HG02588 (cell line): ENCODE results near the gene VLDLR.

Source experiments
- ATAC-seq: cut with Tn5 transposase; IDR thresholded peaks from one replicate; pipeline ENCODE4 v1.9.1; 2021; ENCODE audit warnings: mild to moderate bottlenecking, moderate library complexity; ENCODE audit not compliant: unreplicated experiment

The VLDLR gene

DNA sequence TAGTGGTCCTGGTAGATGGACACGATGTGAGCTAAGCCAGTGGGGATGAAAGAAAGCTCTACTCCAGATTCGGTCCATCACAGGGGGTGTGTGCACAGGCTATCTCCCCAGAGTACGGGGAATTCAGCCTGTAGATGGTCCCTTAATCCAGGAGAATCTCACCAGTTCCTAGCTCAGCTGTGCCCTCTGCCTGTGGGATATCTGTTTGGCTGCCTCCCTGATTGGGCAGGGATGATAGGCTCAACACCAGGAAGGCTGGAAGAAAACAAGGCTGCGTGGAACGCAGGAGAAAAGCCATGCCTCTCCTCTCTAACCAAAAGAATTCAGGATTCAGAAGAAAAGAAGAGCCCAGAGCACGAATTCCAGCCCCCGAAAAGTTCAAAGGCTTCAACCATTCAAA is 40.9 kb downstream of the VLDLR start:
- no peak for ATAC-seq

DNA sequence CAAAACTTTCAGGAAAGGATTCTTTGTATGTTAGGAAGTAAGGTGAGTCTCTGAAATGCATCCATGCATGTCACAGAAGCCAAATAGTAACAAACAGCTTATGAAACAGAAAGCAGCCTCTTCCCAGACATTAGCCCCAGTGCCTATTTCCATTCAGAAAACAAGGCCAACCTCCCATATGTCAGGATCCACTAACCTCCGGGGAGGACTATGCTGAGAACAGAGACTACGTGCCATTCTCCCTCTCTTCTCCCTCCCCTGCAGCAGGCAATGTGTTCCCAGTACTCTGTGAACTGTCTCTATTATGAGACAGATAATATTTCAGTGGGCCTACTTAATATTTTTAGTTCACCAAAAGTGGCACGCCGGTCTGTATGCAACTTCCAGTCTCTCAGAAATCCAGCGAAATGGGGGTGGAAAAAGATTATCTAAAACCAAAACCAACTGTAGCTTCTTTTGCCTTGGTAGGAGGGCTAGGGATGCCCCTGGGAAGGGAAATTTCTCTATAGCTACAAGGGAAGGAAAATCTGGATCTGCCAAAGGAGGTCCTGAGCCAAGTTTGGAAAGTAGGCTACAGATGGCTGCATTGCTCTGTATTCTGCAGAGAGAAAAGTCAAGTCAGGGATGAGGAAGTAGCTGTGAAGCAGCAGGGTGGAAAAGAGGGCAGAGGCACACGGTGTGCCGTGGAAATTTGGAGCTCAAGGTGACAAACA is 42.0 kb downstream of the VLDLR start:
- no peak for ATAC-seq

DNA sequence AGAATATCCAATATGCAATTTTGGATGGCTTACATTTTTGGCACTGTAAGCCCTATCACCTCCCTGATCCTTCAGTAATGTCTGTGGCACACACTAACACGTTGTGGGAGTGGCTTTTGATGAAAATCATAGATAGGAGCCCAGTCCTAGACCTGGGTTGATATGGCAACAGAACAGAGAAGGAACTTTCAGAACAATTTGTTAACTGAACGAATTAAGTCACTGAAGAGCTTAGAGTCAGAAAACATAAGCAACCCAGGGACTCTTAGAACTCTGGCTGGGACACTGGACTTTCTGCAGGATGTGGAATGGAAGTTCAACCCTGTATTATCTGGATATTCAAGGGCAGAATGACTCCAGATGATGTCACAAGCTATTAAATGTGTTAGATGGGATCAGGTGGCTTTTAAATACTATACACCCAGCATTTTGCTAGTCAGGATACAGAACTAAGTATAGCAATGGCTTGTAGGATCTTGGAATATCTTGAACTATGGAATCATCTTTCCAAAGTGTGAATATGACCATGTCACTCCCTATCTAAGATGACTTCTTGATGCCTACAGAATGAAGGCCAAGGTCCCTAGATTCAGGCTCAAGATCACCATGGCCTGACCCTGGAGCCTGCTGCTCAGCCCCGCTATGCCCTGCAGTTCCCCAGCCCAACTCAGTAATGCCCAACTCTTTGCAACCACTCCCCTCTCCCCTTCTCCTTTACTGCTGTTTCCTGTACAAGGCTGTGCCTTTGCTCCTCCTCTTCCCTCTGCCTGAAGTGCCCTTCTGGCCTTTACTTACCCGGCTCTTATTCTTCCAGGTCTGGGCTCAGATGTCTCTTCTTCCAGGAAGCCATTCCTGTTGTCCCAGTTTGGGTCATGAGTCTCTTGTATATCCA is 42.8 kb downstream of the VLDLR start:
- no peak for ATAC-seq

DNA sequence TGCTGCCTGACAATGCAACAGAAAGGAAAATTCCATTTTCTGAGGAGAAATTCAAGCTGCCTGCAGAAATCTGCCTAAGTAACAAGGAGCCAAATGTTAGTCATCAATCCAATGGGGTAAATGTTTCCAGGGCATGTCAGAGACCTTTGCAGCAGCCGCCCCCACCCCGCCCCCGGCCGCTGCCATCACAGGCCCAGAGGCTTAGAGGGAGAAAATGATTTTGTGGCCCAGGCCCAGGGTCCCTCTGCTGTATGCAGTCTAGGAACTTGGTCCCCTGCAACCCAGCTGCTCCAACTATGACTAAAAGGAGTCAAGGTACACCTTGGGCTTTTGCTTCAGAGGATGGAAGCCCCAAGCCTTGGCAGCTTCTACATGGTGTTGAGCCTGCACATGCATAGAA is 45.0 kb downstream of the VLDLR start:
- no peak for ATAC-seq

DNA sequence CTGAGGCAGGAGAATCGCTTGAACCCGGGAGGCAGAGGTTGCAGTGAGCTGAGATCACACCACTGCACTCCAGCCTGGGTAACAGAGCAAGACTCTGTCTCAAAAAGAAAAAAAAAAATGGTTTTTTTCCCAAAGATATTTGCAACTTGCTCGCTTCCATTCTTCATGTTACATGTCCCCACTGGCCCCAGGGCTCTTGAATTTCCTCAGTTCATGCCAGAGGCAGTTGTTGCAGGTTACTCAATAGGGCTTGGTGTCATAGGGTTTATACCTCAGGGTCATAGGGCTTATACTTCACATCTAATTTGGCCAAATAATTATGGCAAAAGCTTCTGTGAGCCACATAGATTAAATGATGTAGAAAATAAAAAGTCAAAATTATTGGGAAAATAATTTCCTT is 51.6 kb downstream of the VLDLR start:
- ATAC-seq: no peak

DNA sequence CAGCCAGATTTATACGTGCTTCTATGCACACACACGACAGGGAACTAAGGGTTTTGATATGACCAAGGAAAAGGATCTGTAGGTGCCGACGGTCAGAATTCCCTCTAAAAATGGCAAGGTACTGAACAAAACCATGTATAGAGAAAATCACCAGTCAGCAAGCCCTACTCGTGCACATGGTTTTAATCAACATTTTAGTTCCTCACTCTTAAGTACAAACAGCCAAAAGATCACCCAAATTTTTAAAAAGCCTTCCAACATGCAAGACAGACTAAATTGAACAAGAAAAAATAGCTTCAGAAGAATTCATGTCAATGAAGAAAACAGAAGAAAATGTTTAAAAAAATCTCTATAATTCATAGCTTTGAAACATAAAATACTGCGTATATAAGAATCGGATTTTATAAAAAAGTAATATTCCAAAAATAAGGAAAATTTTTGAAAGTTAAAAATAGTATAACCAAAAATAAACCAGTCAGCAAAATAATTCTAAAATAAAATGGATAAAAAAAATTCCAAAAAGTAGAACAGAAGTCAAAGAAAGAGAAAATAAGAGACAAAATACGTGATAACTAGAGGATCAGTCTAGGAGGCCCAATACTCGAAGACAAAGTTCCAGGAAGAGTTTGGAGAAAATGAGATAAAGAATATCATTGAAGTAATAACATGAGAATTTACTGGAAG is 52.7 kb downstream of the VLDLR start:
- no peak for ATAC-seq

DNA sequence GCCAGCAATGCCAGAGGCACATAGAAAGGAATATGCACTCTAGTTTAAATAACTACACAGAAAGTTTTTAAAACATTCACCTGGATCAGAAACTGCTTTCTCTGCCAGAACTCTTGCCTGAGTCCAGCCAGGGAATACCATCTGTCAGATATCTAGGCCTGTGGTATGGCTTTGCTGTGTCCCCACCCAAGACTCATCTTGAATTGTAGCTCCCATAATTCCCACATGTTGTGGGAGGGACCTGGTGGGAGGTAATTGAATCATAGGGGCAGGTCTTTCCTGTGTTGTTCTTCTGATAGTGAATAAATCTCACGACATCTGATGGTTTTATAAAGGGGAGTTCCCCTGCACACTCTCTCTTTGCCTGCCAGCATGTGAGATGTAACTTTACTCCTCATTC is 54.2 kb downstream of the VLDLR start:
- no peak for ATAC-seq

DNA sequence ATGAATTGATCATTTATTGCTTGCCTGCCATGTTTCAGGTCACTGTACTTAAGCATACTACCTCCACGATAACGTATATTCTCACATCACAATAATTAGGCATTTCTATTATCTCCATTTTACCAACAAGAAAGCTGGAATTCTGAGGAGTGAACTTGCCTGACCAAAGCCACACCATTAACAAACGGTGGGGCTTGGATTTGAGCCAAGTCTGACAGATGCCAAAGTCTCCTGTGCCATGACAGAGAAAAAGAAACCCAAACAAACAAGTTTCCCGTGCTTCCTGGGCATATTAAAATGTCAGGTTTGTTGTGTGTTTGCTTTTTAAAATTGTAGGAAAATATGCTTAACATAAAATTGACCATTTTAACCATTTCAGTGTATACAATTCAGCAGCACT is 54.9 kb downstream of the VLDLR start:
- ATAC-seq: no peak

DNA sequence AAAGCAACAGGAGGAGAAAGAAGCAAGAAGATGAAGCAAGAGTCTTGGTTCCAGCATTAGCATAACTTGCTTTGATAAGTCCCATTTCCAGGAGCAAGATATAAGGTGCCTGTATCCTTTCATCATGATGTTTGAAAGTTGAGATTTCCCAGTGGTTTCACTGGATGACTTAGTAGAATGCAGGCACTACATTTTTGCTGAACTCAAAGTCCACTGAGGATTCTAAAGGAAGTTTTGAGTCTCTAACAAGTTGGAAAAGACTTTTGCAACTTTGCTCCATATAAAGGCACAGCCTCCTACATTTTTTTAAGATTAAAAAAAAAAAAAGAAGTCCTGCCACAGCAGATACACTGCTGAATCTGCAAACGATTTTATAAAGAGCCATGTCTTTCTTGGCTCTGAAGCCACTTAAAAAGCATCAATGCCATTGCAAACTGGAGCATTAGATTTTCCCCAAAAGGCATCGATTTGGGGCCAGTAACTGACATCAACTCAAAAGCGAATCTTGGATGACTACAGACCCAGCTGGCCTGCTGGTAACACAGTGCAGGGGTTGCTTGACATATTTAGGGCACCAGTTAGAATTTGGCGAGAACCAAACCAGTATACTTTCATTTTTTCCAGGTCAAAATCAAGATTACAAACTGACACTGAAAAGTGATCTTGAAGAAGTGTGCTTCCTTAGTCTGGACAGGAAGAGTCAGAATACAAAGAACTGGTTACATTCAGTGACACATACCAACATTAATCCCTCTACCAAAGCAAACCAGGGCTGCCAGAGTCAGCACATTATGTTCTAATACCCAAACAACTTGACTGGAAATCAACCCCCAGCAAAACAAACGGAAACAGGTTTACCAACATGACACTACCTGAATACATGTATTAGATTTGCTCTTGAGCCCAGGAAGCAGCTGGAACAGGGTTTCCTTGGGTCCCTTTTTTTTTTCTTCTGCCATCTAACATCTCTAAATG is 56.6 kb downstream of the VLDLR start:
- no peak for ATAC-seq

DNA sequence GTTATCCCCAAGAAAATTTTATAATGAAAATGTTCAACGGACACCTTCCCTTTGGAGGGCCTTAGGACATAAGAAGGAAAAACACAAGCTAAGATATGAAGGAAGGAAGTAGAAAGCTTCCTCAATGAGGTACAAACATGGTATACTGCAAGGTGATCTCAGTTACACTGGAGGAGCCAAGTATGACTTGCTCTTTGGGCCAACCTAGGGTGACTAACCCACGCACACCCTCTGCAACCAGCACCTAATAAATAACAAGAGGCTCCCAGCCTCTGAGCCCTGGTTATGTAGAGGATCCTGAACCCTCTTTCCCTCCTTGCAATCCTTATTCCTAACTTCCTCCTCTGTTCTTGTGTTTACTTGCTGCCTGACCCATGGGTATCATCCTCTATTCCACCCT is 57.4 kb downstream of the VLDLR start:
- ATAC-seq: no peak

DNA sequence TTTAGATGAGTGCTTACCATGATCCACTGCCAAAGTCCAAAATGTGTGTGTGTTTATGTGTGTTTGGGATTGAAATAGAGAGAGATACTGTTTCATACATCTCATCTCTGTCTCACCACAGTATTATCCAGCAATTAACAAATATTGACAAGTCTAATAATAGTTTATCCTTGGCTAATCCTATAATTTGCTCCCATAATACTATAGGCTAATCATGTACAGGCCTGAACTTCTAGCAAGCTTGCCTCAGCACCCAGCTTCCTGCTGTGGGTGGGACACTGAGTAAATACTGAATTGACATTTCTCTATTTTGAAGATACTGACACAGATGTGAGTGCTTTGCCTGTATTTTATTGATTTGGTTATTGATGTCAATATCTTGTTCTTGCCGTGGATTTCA is 60.4 kb downstream of the VLDLR start:
- ATAC-seq: no peak

DNA sequence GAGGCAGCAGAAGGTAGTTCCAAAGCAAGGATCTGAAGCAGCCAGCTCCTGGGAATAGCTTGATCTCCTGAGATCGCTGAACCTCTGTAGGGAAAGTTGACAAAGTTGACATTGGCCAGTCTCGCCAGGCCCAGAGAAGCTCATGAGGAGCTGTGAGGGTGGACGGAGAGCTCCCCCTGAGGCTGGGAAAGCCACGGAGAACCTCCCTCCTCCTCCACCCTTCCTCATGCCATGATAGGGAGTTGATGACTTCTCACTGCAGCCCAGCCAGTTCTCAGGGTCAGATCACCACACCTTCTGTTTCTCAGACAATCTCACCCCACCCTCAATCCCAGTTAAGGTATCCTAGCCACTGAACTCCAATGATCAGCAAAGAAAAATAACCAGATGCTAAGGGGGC is 65.3 kb downstream of the VLDLR start:
- no peak for ATAC-seq

DNA sequence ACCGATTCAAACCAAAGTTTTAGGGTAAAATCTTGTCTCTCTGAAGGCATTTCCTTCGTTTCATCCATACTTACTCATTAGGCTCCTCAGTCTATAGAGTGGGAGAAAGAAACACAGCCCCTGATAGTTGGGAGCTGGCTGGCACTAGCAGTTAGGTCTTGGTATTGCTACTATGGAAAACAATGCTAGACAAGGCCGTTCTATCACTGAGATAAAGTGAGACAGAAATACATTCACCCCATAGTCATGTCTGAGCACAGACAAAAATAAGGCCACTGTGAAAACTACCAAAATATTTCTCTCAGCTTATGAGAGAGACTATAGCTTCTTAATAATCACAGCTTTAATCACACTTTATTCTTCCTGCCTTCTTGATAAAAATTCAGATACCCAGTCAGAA is 67.0 kb downstream of the VLDLR start:
- ATAC-seq: no peak

DNA sequence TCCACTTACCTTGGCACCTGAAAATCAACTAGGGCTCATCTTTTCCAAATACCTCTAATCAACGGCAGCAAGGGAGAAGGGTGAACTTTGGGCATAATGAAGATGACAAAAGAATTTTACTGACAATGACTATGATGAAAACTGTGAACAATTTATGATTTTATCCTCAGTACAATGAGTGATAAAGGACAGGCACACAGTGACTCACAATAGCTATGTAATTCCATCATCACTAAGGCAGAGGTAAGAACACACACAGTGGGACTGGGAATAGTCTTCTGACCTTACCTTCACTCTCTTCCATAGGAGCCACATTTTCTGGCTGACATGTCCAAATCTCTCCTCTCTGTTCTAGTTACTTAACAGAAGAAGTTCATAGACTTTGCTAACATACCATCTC is 69.6 kb downstream of the VLDLR start:
- no peak for ATAC-seq

DNA sequence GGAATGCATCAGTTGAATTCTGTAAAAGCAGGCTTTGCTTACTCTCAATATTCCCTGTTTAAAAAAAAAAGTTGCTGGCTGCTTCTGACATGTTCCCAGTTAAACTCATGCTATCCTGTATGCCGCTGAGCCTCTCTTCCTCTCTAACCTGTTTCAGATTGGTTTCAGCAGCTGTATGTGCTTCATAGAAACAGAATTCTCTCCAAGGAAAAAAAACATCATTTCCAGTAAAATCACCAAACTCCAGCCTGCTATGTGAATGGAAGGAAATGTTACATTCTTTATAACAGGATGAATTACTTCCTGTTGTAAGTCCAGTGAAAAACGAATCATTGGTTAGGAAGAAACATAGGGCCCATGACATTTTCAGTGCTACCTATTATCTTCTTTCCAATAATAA is 70.0 kb downstream of the VLDLR start:
- ATAC-seq: no peak

DNA sequence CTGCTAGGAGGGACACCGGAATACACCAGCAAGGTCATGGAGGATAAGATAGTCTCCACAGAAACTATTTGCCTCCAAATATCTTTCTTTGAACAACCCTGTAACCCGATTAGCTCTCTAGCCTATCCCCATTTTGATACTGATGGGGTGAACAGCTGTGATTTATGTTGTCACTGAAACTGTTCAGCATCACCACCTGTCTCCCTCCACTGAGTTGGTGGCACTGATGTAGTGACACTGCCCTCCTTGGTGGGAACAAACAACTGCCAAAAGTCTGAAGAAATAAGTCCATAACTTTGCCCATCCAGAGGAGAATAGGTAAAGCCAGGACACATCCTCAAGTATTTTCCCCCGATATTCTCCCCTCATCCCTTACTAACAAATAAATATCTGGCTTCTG is 71.5 kb downstream of the VLDLR start:
- ATAC-seq: no peak

DNA sequence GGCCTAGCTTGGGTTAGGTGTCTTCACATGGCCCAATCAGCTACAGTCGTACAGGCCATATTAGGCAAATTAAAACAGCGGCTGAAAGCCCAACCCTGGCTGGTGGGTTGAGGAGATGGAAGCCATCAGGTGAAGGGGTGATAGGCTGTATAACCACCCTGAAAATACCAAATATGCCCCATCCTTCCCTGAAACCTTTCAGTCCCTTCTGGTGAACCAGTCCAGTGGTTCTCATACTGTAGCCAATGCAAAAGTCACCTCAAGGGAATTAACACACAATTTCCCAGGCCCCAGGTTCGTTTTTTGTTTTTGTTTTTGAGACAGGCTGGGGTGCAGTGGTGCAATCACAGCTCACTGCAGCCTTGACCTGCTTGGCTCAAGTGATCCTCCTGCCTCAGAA is 75.9 kb downstream of the VLDLR start:
- ATAC-seq: peak; percentile 86

DNA sequence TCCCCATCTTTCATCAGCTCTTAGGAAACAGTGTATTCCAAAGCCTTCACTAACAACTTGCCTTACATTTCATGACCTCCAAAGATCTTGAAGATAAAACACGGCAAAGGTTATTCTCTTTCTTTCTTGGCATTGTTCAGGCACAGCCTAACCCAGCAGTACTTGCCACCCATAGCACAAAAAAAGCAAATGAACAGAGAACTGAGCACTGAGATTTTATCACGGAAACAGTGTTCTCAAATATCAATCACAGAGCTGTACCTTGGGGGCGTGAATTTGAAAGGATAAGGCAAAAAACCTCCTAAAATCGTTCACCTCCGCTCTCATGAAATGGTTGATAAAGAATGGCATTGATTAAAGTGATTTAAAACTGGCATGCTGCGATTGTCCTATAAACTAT is 78.8 kb downstream of the VLDLR start:
- no peak for ATAC-seq

DNA sequence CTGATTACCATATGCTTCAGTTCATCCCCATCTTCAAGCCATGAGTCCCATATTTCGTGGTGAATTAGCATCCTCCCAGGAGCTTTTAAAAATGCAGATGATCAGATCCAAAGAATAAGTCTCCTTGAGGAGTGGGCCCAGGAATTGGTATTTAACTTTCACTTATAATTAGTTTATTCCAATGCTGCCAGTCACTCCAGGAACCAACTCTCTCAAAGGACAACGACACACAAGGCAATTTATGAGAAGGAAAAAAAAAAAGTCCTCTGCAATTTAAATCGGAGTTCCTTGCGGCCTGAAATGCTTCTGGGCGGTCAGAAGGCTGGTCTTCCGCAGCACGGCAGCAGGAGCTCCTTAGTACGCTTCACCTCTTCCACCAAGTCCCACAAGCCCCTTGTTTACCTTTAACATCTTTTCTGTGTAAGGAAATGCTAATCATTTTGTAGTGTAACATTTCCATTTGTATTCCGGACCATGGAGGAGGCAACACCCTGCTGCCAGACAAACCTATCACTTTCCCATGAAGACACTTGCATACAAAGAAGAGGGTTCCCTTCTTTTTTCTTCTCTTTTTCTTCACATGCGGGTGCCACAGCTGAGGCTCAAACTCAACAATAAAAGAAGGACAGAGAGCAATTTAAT is 79.4 kb downstream of the VLDLR start:
- no peak for ATAC-seq

DNA sequence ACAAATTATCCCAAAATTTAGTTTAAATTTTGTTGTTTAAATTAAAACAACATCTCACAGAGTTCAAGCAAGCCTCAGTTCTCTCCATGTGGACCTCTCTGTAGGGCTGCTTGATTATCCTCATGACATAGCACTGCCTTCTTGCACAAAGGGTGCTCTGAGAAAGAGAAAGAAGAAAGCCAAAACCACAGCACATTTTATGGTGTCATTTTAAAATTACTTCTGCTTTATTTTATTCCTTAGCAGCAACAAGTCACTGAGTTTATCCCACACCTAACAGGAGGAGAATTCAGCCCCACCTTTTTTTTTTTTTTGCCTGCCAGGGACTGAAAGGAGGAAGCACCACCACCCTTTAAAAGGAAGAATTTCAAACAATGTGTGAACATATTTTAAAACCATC is 82.9 kb downstream of the VLDLR start:
- ATAC-seq: no peak
